Activated CD8-positive, alpha-beta memory T cell treated with anti-CD3 and anti-CD28 coated beads for 4 hours (primary cell): Measurements from ENCODE around the gene CSTF2T.

Experiments
- DNase-seq, 2 donors: peaks; one replicate each; pipeline ENCODE4 v3.0.0-alpha.2; 2020; ENCODE audit warnings: low read depth in 2 of 2

Gene CSTF2T

DNA sequence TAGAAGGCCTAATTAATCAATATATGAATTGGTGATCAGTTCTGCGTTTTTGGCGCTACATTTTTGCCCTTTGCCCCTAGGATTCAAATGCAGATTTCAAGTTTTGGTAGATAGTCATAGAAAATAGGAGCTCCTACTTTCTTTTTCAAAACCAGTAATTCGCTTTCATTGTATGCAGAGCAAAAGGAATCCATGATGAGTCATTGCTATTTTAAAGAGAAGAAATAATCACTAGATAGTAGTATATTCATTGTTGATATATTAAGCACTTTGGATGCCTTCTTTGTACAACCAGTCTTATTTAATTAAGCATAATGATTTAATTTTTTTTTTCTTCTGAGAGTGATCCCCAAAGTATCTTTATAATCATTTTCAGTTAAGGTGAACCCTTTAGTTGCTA, 50.3 kb downstream of the CSTF2T start:
- DNase-seq = no peak
